Transverse colon (tissue), 4 donors: Measurements from ENCODE around the gene CDHR4. TPM values are rescaled to one million over a fixed set of nuclear protein-coding genes. Genes with fewer than 3 reads are reported as not detected.
"Not testable (repeated sequence)": the region's sequence is repeated elsewhere in the genome, so short reads cannot be mapped to it uniquely, and the experiment has no call there.

ENCODE experiments used
- DNase-seq: peaks from one replicate; pipeline ENCODE4 v3.0.0-alpha.2; 2019
- H3K27ac ChIP-seq, 4 donors: fragments of 200-600 bp; sonication (generic); 2 replicates each; pipeline ENCODE4 v1.5.1; 2016 to 2018; ENCODE audit warnings: inconsistent platforms in 4 of 4
- H3K27me3 ChIP-seq: fragments of 200-600 bp; sonication (generic); 2 replicates; pipeline ENCODE4 v1.5.1; 2017; ENCODE audit warnings: inconsistent platforms
- H3K36me3 ChIP-seq, 4 donors: fragments of 200-600 bp; sonication (generic); 2 replicates each; pipeline ENCODE4 v1.5.1; 2017 to 2019; ENCODE audit warnings: inconsistent platforms in 4 of 4
- H3K4me1 ChIP-seq, 4 donors: fragments of 200-600 bp; sonication (generic); 2 replicates each; pipeline ENCODE4 v1.5.1; 2017 to 2020; ENCODE audit warnings: inconsistent platforms in 4 of 4
- H3K4me3 ChIP-seq, 4 donors: fragments of 200-600 bp; sonication (generic); 1 replicate in 1 of 4; 2 replicates in 3 of 4; pipeline versions ENCODE4 v1.5.1 to v1.6.1; 2017 to 2019; ENCODE audit warnings: inconsistent platforms in 4 of 4
- H3K9me3 ChIP-seq, 2 donors: fragments of 200-600 bp; sonication (generic); 2 replicates each; pipeline ENCODE4 v1.5.1; 2017 to 2019; ENCODE audit warnings: inconsistent platforms in 2 of 2
- EP300 ChIP-seq: sonication (generic); formaldehyde crosslinking; IDR thresholded peaks from one replicate; pipeline ENCODE4 v1.6.1; 2017; ENCODE audit warnings: antibody characterized with exemption, low read depth
- POLR2A ChIP-seq: fragments of 450-650 bp; IDR thresholded peaks from one replicate; pipeline ENCODE4 v1.6.1; 2016; ENCODE audit warnings: antibody characterized with exemption, mild to moderate bottlenecking, moderate library complexity
- POLR2AphosphoS5 ChIP-seq, 3 donors: sonication (generic); formaldehyde crosslinking; IDR thresholded peaks; one replicate each; pipeline ENCODE4 v1.6.1; 2016; ENCODE audit warnings: antibody characterized with exemption in 3 of 3
- WGBS, 2 donors: methylation state at CpG; one replicate each; pipeline ENCODE4 v1.1.5; 2018; ENCODE audit warnings: low coverage in 1 of 2; 5-methylcytosine and 5-hydroxymethylcytosine counted together
- in situ Hi-C, 4 donors: fragments of 200-750 bp; cut with MboI; loops; one replicate each; pipeline versions ENCODE4 v1.15.0 to v1.15.1; 2017; ENCODE audit warnings: low sequenced_read_pairs in 3 of 4, low pct_ligation_motif_present in 1 of 4, low pct_unique_long_range_greater_than_20kb in 1 of 4
- intact Hi-C: fragments of 100-400 bp; cut with DNase I; formaldehyde crosslinking; loops from one replicate; pipeline ENCODE4 v1.15.1; 2023; ENCODE audit warnings: low total_unique reads
- total RNA-seq, 4 donors: library from RNA; depleted of rRNA; stranded (reverse); fragments of >200 nt; gene quantifications; one replicate each; pipeline ENCODE4 v1.1.0, GENCODE V29; 2016
- TF ChIP-seq, protein P1 (sequence below), 5 experiments: fragments of 200-600 bp in 3 of 5; fragments of 450-650 bp in 2 of 5; sonication (generic) in 3 of 5; IDR thresholded peaks; 1 replicate in 2 of 5; 2 replicates in 3 of 5; pipeline ENCODE4 v1.5.1; 2016 to 2017; ENCODE audit warnings: antibody characterized with exemption in 5 of 5, inconsistent platforms in 3 of 5, mild to moderate bottlenecking in 2 of 5, moderate library complexity in 1 of 5

The CDHR4 gene
- total RNA-seq, 4 donors from 2014 or later = not detected

DNA sequence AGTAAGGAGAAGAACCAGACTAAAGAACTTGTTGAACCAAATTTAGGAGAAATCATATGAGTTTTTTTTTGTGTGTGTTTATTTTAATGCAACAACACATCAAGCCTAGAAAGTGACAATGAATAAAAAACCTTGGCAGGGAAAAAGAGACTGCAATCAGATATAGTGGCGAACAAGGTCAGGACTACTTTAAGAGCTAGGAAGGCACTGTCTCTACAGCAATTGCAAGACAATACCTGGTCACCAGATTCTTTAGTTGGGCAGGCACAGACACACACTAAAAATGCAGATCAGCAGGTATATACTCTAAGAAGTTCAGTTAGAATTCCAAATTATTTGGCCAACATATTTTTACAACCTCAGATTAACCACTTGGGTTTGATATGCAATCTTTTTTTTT is 45.1 kb downstream of the CDHR4 start:
- TF ChIP-seq POLR2AphosphoS5 (IDR thresholded peaks at IDR 0.05) (no peak), EP300 (no peak), POLR2A (no peak)
- TF ChIP-seq, protein P1, sequence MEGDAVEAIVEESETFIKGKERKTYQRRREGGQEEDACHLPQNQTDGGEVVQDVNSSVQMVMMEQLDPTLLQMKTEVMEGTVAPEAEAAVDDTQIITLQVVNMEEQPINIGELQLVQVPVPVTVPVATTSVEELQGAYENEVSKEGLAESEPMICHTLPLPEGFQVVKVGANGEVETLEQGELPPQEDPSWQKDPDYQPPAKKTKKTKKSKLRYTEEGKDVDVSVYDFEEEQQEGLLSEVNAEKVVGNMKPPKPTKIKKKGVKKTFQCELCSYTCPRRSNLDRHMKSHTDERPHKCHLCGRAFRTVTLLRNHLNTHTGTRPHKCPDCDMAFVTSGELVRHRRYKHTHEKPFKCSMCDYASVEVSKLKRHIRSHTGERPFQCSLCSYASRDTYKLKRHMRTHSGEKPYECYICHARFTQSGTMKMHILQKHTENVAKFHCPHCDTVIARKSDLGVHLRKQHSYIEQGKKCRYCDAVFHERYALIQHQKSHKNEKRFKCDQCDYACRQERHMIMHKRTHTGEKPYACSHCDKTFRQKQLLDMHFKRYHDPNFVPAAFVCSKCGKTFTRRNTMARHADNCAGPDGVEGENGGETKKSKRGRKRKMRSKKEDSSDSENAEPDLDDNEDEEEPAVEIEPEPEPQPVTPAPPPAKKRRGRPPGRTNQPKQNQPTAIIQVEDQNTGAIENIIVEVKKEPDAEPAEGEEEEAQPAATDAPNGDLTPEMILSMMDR (IDR thresholded peaks at IDR 0.05) = no peak
- DNase-seq = no peak
- H3K27me3 ChIP-seq = no peaks in the 10 kb centered on the region
- H3K27ac ChIP-seq = no peak overlapping the region
- H3K9me3 ChIP-seq = no peaks in the 10 kb centered on the region
- peaks cover 0 to 14% (median 4%) of the 10 kb centered on the region in 4 donors for H3K4me1 ChIP-seq
- 92 to 100% methylated on average over 1 of the region's 1 CpG for WGBS, 2 donors
- no peaks in the 10 kb centered on the region for H3K36me3 ChIP-seq
- H3K4me3 ChIP-seq = no peak overlapping the region
- in situ Hi-C loops (no loop called here), intact Hi-C loops (no loop called here)

DNA sequence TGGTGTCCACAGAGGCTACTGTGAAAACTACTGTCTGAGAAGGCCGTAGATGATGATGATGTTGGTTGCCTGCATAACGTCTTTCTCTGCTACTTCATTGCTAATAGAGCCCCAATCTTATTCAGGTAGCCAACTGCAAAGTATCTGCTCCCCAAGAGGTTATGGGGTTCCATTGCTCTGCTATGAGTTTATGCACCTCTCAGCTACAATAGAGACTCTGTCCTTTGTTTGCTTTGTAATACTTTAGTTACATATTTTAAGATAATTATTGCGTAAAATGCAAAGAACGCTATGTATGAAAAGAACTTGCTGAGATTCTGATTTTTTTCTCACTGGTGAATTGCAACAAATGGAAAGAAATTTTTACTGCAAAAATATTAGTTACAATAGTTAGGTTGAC is 48.2 kb downstream of the CDHR4 start:
- in situ Hi-C loops (no loop called here), intact Hi-C loops (no loop called here)
- Histone ChIP-seq H3K36me3 (peaks cover 0 to 9% (median 0%) of the 10 kb centered on the region in 4 donors), H3K4me3 (no peak overlapping the region), H3K4me1 (peaks cover 0 to 14% (median 4%) of the 10 kb centered on the region in 4 donors), H3K9me3 (no peaks in the 10 kb centered on the region), H3K27me3 (no peaks in the 10 kb centered on the region), H3K27ac (no peak overlapping the region)
- WGBS, 2 donors = 80 to 92% methylated on average over 3 to 4 of the region's 4 CpGs
- TF ChIP-seq EP300 (no peak), POLR2AphosphoS5 (IDR thresholded peaks at IDR 0.05) (no peak), POLR2A (no peak)
- TF ChIP-seq, protein P1 (IDR thresholded peaks at IDR 0.05) = no peak
- no peak for DNase-seq

DNA sequence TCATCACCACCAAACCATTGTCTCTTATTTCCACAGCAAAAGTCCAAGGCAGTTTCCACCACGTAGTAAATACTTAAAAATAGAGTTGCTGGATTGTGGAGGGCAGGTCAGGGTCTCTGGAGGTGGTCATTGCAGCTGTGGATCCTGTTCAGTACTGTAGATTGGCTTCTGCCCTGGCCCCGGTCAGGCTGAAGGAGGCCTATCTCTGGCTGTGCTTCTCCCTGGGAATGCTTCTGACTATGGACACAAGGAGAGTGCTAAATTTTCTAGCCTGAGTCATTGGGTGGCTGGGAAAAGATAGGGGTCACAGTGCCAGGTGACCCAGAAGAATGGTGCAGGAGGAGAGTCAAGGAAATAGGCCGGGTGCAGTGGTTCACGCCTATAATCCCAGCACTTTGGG is 49.6 kb downstream of the CDHR4 start:
- TF ChIP-seq EP300 (no peak), POLR2A (no peak), POLR2AphosphoS5 (IDR thresholded peaks at IDR 0.05) (no peak)
- TF ChIP-seq, protein P1 (IDR thresholded peaks at IDR 0.05) = no peak
- Histone ChIP-seq H3K9me3 (no peaks in the 10 kb centered on the region), H3K36me3 (peaks cover 0 to 9% (median 0%) of the 10 kb centered on the region in 4 donors), H3K4me3 (no peak overlapping the region), H3K27ac (no peak overlapping the region), H3K27me3 (no peaks in the 10 kb centered on the region), H3K4me1 (peaks cover 0 to 14% (median 4%) of the 10 kb centered on the region in 4 donors)
- WGBS, 2 donors = 87% methylated on average over 4 of the region's 4 CpGs; no CpG with 5 or more reads in 1 of the 2 donors
- in situ Hi-C loops = no loop called here
- intact Hi-C loops = no loop called here
- no peak for DNase-seq

DNA sequence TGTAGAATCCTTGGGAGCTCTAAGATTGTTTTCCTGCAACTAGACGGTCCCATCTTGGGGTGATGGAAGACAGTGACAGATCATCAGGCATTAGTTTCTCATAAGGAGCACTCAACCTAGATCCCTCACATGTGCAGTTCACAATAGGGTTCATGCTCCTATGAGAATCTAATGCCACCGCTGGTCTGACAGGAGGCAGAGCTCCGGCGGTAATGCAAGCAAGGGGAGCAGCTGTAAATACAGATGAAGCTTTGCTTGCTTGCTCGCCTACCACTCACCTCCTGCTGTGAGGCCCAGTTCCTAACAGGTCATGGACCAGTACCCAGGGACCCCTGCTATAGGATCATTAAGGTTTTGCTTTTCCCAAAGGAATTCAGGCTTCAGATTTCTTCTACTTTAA is 50.8 kb downstream of the CDHR4 start:
- H3K4me3 ChIP-seq, in situ Hi-C loops, H3K9me3 ChIP-seq, intact Hi-C loops, H3K36me3 ChIP-seq, DNase-seq, H3K27me3 ChIP-seq, H3K27ac ChIP-seq, H3K4me1 ChIP-seq: not testable (repeated sequence)
- 83 to 94% methylated on average over 1 to 5 of the region's 5 CpGs for WGBS, 2 donors
